Measurements from ENCODE around the gene VCAN.

DNA sequence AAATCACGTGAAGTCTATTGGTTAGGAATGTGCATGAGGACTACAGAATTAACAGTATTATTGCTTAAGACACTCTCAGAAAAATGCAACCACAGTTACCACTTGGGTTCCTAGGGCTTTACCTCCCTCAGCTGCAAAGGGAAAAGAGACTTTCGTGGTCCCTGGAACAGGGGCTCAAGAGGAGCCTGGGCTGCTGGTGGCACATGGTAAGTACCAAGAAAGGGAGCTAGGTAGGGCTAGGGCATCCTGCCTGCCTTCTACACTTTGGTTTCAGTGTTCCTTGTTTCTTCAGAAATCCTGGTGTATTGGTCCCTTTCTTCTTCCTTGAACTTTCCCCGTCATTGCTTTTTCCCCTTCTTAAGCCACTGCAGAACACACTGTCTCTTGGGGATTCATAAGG, 7.3 kb upstream of the VCAN start:
- TF ChIP-seq POLR2A (IDR thresholded peaks at IDR 0.05; ENCODE audit: low read length) (no peak), GATA1 (IDR thresholded peaks at IDR 0.05; ENCODE audit: low read depth, low read length) (no peak)

Data from erythroblast (primary cell).